Endodermal cell (in vitro differentiated cells): ENCODE data around the gene RIGI. TPM values are rescaled to one million over a fixed set of nuclear protein-coding genes. Genes with fewer than 3 reads are reported as not detected.

Experiments used
- DNase-seq: peaks from one replicate; pipeline ENCODE4 v3.0.0-alpha.2; 2017
- H3K27ac ChIP-seq: 2 replicates; pipeline ENCODE4 v1.5.1; 2013; ENCODE audit warnings: mild to moderate bottlenecking, low read depth, low read length, moderate library complexity
- H3K27me3 ChIP-seq: 2 replicates; pipeline ENCODE4 v1.6.1; 2013; ENCODE audit warnings: mild to moderate bottlenecking, low read length, moderate library complexity; ENCODE audit not compliant: insufficient read depth, control insufficient read depth, poor library complexity, severe bottlenecking
- H3K36me3 ChIP-seq: 2 replicates; pipeline ENCODE4 v1.7.0; 2013; ENCODE audit warnings: mild to moderate bottlenecking, low read length, moderate library complexity; ENCODE audit not compliant: control insufficient read depth, insufficient read depth
- H3K4me1 ChIP-seq: one replicate; pipeline ENCODE4 v1.7.0; 2013; ENCODE audit warnings: low read length; ENCODE audit not compliant: control insufficient read depth, insufficient read depth
- H3K4me3 ChIP-seq: 2 replicates; pipeline ENCODE4 v1.5.1; 2013; ENCODE audit warnings: mild to moderate bottlenecking, low read length, moderate library complexity
- H3K9ac ChIP-seq: 2 replicates; pipeline ENCODE4 v1.6.1; 2013; ENCODE audit warnings: mild to moderate bottlenecking, low read length, moderate library complexity; ENCODE audit not compliant: poor library complexity, severe bottlenecking; ENCODE audit errors: extremely low read depth
- H3K9me3 ChIP-seq: 2 replicates; pipeline ENCODE4 v1.6.1; 2013; ENCODE audit warnings: mild to moderate bottlenecking, low read length, moderate library complexity; ENCODE audit not compliant: control insufficient read depth
- H3K27ac Mint-ChIP-seq: 2 replicates; pipeline ENCODE4 v1.8.0; 2020; ENCODE audit warnings: mixed read lengths
- H3K27me3 Mint-ChIP-seq: 2 replicates; pipeline ENCODE4 v1.8.0; 2021; ENCODE audit warnings: mild to moderate bottlenecking, mixed read lengths; ENCODE audit not compliant: insufficient read depth
- H3K36me3 Mint-ChIP-seq: 2 replicates; pipeline ENCODE4 v1.8.0; 2020; ENCODE audit warnings: low read depth, mixed read lengths
- H3K4me1 Mint-ChIP-seq: 2 replicates; pipeline ENCODE4 v1.8.0; 2020; ENCODE audit warnings: mixed read lengths
- H3K4me3 Mint-ChIP-seq: 2 replicates; pipeline ENCODE4 v1.8.0; 2020; ENCODE audit warnings: mild to moderate bottlenecking, moderate library complexity, mixed read lengths
- H3K9me3 Mint-ChIP-seq: 2 replicates; pipeline ENCODE4 v1.8.0; 2020; ENCODE audit warnings: mild to moderate bottlenecking, mixed read lengths
- CTCF ChIP-seq: fragments of 200-600 bp; sonication (generic); conservative IDR thresholded peaks from 2 replicates; pipeline ENCODE4 v1.5.0; 2021; ENCODE audit warnings: antibody characterized with exemption, mild to moderate bottlenecking
- WGBS, 2 experiments: methylation state at CpG; one replicate each; pipeline versions ENCODE4 v1.1.5 to v1.1.7; 2013; ENCODE audit warnings: missing lambda C conversion rate in 2 of 2, mixed read lengths in 1 of 2; ENCODE audit not compliant: insufficient coverage in 1 of 2, insufficient read length in 1 of 2; 5-methylcytosine and 5-hydroxymethylcytosine counted together
- total RNA-seq, 2 donors: library from RNA; stranded (reverse); fragmentation: NEBNext Ultra II Directional in 1 of 2; extraction: Animal tissue kit (Norgen Biotek cat#: 25700) in 1 of 2; gene quantifications; 2 replicates in 1 of 2; 3 replicates in 1 of 2; pipeline ENCODE4 v1.2.1, GENCODE V29; 2021

Gene RIGI
- total RNA-seq, 2 donors from 2014 or later, result 8.3 to 12.6 TPM

- Mint-ChIP-seq H3K4me3 (peak within 1 kb of the TSS; percentile 98), H3K27ac (peak within 1 kb of the TSS; percentile 99), H3K27me3 (no peaks in the 10 kb centered on the region), H3K4me1 (peaks cover 6% of the 10 kb centered on the region), H3K9me3 (no peaks in the 10 kb centered on the region), H3K36me3 (peaks cover 12% of the 10 kb centered on the region)
- DNase-seq, result peak; percentile 96
- Histone ChIP-seq H3K4me1 (peaks cover 5% of the 10 kb centered on the region), H3K27ac (no peak within 1 kb of the TSS), H3K27me3 (no peaks in the 10 kb centered on the region), H3K36me3 (peaks cover 7% of the 10 kb centered on the region), H3K9ac (peak within 1 kb of the TSS; percentile 69), H3K9me3 (no peaks in the 10 kb centered on the region), H3K4me3 (peak within 1 kb of the TSS; percentile 95)
- WGBS, 2 experiments, result 0% methylated on average over 7 to 36 of the region's 36 CpGs
- TF ChIP-seq CTCF, result no peak
Observed at GRCh38 chr9:32572900-32573523, 47.0 kb upstream of the RIGI start, which contains the start of gene NDUFB6. Gene NDUFB6, minus strand, starts transcription at chr9:32573159. Its CDS starts 99 bp downstream, at chr9:32573060.

GRCh38 chr9:32571969-32572899 is 46.2 kb upstream of the RIGI start:
- Histone ChIP-seq H3K4me3 (peak overlapping the region; percentile 95), H3K27me3 (no peaks in the 10 kb centered on the region), H3K36me3 (peaks cover 7% of the 10 kb centered on the region), H3K9me3 (no peaks in the 10 kb centered on the region), H3K9ac (peak overlapping the region; percentile 69), H3K27ac (no peak overlapping the region), H3K4me1 (peaks cover 5% of the 10 kb centered on the region)
- DNase-seq, result peak; percentile 86
- Mint-ChIP-seq H3K27ac (peak overlapping the region; percentile 99), H3K4me1 (peaks cover 6% of the 10 kb centered on the region), H3K27me3 (no peaks in the 10 kb centered on the region), H3K36me3 (peaks cover 18% of the 10 kb centered on the region), H3K4me3 (peak overlapping the region; percentile 98), H3K9me3 (no peaks in the 10 kb centered on the region)
- TF ChIP-seq CTCF, result peak; percentile 91
- 3 to 5% methylated on average over 4 to 17 of the region's 17 CpGs for WGBS, 2 experiments

DNA sequence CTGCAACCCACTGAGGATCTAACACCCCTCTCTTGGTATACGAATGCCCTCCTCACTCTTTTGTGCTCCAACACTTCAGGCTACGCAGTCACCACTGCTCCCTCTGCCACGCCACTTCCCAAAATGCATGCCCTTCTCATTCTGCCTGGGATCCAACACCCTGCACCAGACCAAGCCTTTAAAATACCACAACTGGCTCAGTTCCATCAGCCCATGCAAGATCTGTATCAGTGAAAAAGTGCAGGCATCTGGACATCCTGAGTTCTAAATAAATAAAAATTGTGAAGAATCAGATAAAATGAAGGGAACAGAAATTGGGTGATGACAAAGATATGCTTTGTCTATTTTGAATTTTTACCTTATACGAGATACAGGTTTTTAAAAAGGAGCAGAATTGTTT is 44.3 kb upstream of the RIGI start:
- H3K27ac Mint-ChIP-seq, result no peak overlapping the region
- H3K27me3 ChIP-seq, result no peaks in the 10 kb centered on the region
- peaks cover 20% of the 10 kb centered on the region for H3K36me3 ChIP-seq
- H3K4me3 Mint-ChIP-seq, result no peak overlapping the region
- no peak overlapping the region for H3K4me3 ChIP-seq
- H3K36me3 Mint-ChIP-seq, result peaks cover 35% of the 10 kb centered on the region
- H3K9me3 Mint-ChIP-seq, result no peaks in the 10 kb centered on the region
- H3K9me3 ChIP-seq, result no peaks in the 10 kb centered on the region
- DNase-seq, result no peak
- peaks cover 6% of the 10 kb centered on the region for H3K4me1 Mint-ChIP-seq
- peaks cover 5% of the 10 kb centered on the region for H3K4me1 ChIP-seq
- H3K27me3 Mint-ChIP-seq, result no peaks in the 10 kb centered on the region
- no peak overlapping the region for H3K27ac ChIP-seq
- WGBS, 2 experiments, result 94 to 96% methylated on average over 3 to 4 of the region's 4 CpGs
- TF ChIP-seq CTCF, result no peak
- H3K9ac ChIP-seq, result no peak overlapping the region
